ENCODE data around the gene MAGI2.

MAGI2 gene

GRCh38 chr7:78716876-78717275 lies 736.6 kb downstream of the MAGI2 start:
- Histone ChIP-seq H3K9me3 (ENCODE audit: control insufficient read depth, low read length) (no peaks in the 10 kb centered on the region), H3K4me1 (ENCODE audit: control insufficient read depth, insufficient read depth, low read length) (no peaks in the 10 kb centered on the region)
- DNase-seq (ENCODE audit: low read depth) = no peak

GRCh38 chr7:78714356-78714755 lies 739.1 kb downstream of the MAGI2 start:
- Histone ChIP-seq H3K4me3 (ENCODE audit: low read length) (no peak overlapping the region), H3K36me3 (ENCODE audit: control insufficient read depth, insufficient read depth, low read length, severe bottlenecking) (no peaks in the 10 kb centered on the region), H3K9me3 (ENCODE audit: control insufficient read depth, low read length) (no peaks in the 10 kb centered on the region), H3K9ac (ENCODE audit: low read length) (no peak overlapping the region), H3K4me1 (ENCODE audit: control insufficient read depth, insufficient read depth, low read length) (no peaks in the 10 kb centered on the region), H3K27me3 (replicated peaks; ENCODE audit: control insufficient read depth, insufficient read depth, low read length) (no peaks in the 10 kb centered on the region)
- DNase-seq (ENCODE audit: low read depth) = no peak

More at GRCh38 chr7:78716876-78717275, 736.6 kb downstream of the MAGI2 start:
- Histone ChIP-seq H3K4me3 (ENCODE audit: low read length) (no peak overlapping the region), H3K9ac (ENCODE audit: low read length) (no peak overlapping the region), H3K27me3 (replicated peaks; ENCODE audit: control insufficient read depth, insufficient read depth, low read length) (no peaks in the 10 kb centered on the region), H3K36me3 (ENCODE audit: control insufficient read depth, insufficient read depth, low read length, severe bottlenecking) (no peaks in the 10 kb centered on the region)

GRCh38 chr7:78712111-78712510 lies 741.4 kb downstream of the MAGI2 start:
- no peak overlapping the region for H3K4me3 ChIP-seq (ENCODE audit: low read length)
- H3K9ac ChIP-seq (ENCODE audit: low read length) = no peak overlapping the region
- H3K4me1 ChIP-seq (ENCODE audit: control insufficient read depth, insufficient read depth, low read length) = no peaks in the 10 kb centered on the region
- H3K36me3 ChIP-seq (ENCODE audit: control insufficient read depth, insufficient read depth, low read length, severe bottlenecking) = no peaks in the 10 kb centered on the region
- H3K27me3 ChIP-seq (replicated peaks; ENCODE audit: control insufficient read depth, insufficient read depth, low read length) = no peaks in the 10 kb centered on the region
- no peaks in the 10 kb centered on the region for H3K9me3 ChIP-seq (ENCODE audit: control insufficient read depth, low read length)
- no peak for DNase-seq (ENCODE audit: low read depth)

GRCh38 chr7:78709658-78710057 lies 743.8 kb downstream of the MAGI2 start:
- no peaks in the 10 kb centered on the region for H3K36me3 ChIP-seq (ENCODE audit: control insufficient read depth, insufficient read depth, low read length, severe bottlenecking)
- H3K27me3 ChIP-seq (replicated peaks; ENCODE audit: control insufficient read depth, insufficient read depth, low read length) = no peaks in the 10 kb centered on the region
- no peak overlapping the region for H3K9ac ChIP-seq (ENCODE audit: low read length)
- H3K4me1 ChIP-seq (ENCODE audit: control insufficient read depth, insufficient read depth, low read length) = no peaks in the 10 kb centered on the region
- DNase-seq (ENCODE audit: low read depth) = no peak
- H3K9me3 ChIP-seq (ENCODE audit: control insufficient read depth, low read length) = no peaks in the 10 kb centered on the region
- no peak overlapping the region for H3K4me3 ChIP-seq (ENCODE audit: low read length)

GRCh38 chr7:78704504-78704903 lies 749.0 kb downstream of the MAGI2 start:
- H3K36me3 ChIP-seq (ENCODE audit: control insufficient read depth, insufficient read depth, low read length, severe bottlenecking) = no peaks in the 10 kb centered on the region

GRCh38 chr7:78703391-78703790 lies 750.1 kb downstream of the MAGI2 start:
- Histone ChIP-seq H3K9ac (ENCODE audit: low read length) (no peak overlapping the region), H3K27me3 (replicated peaks; ENCODE audit: control insufficient read depth, insufficient read depth, low read length) (no peaks in the 10 kb centered on the region), H3K9me3 (ENCODE audit: control insufficient read depth, low read length) (no peaks in the 10 kb centered on the region)

More at GRCh38 chr7:78704504-78704903, 749.0 kb downstream of the MAGI2 start:
- H3K9ac ChIP-seq (ENCODE audit: low read length) = no peak overlapping the region
- DNase-seq (ENCODE audit: low read depth) = no peak
- H3K4me3 ChIP-seq (ENCODE audit: low read length) = no peak overlapping the region
- peaks cover 29% of the 10 kb centered on the region for H3K4me1 ChIP-seq (ENCODE audit: control insufficient read depth, insufficient read depth, low read length)
- H3K9me3 ChIP-seq (ENCODE audit: control insufficient read depth, low read length) = no peaks in the 10 kb centered on the region
- no peaks in the 10 kb centered on the region for H3K27me3 ChIP-seq (replicated peaks; ENCODE audit: control insufficient read depth, insufficient read depth, low read length)

GRCh38 chr7:78702770-78703169 lies 750.7 kb downstream of the MAGI2 start:
- Histone ChIP-seq H3K4me1 (ENCODE audit: control insufficient read depth, insufficient read depth, low read length) (peaks cover 29% of the 10 kb centered on the region), H3K9me3 (ENCODE audit: control insufficient read depth, low read length) (no peaks in the 10 kb centered on the region), H3K27me3 (replicated peaks; ENCODE audit: control insufficient read depth, insufficient read depth, low read length) (no peaks in the 10 kb centered on the region), H3K9ac (ENCODE audit: low read length) (no peak overlapping the region), H3K4me3 (ENCODE audit: low read length) (peak overlapping the region; percentile 18), H3K36me3 (ENCODE audit: control insufficient read depth, insufficient read depth, low read length, severe bottlenecking) (no peaks in the 10 kb centered on the region)
- DNase-seq (ENCODE audit: low read depth) = peak; percentile 94

More at GRCh38 chr7:78703391-78703790, 750.1 kb downstream of the MAGI2 start:
- Histone ChIP-seq H3K4me3 (ENCODE audit: low read length) (no peak overlapping the region), H3K4me1 (ENCODE audit: control insufficient read depth, insufficient read depth, low read length) (peaks cover 29% of the 10 kb centered on the region), H3K36me3 (ENCODE audit: control insufficient read depth, insufficient read depth, low read length, severe bottlenecking) (no peaks in the 10 kb centered on the region)
- peak; percentile 18 for DNase-seq (ENCODE audit: low read depth)

GRCh38 chr7:78695826-78696225 lies 757.6 kb downstream of the MAGI2 start:
- no peak for DNase-seq (ENCODE audit: low read depth)
- H3K4me1 ChIP-seq (ENCODE audit: control insufficient read depth, insufficient read depth, low read length) = peaks cover 5% of the 10 kb centered on the region
- H3K9me3 ChIP-seq (ENCODE audit: control insufficient read depth, low read length) = no peaks in the 10 kb centered on the region

GRCh38 chr7:78691584-78691983 lies 761.9 kb downstream of the MAGI2 start:
- DNase-seq (ENCODE audit: low read depth) = no peak
- Histone ChIP-seq H3K9ac (ENCODE audit: low read length) (no peak overlapping the region), H3K4me3 (ENCODE audit: low read length) (no peak overlapping the region), H3K36me3 (ENCODE audit: control insufficient read depth, insufficient read depth, low read length, severe bottlenecking) (no peaks in the 10 kb centered on the region), H3K27me3 (replicated peaks; ENCODE audit: control insufficient read depth, insufficient read depth, low read length) (no peaks in the 10 kb centered on the region), H3K9me3 (ENCODE audit: control insufficient read depth, low read length) (no peaks in the 10 kb centered on the region), H3K4me1 (ENCODE audit: control insufficient read depth, insufficient read depth, low read length) (peaks cover 4% of the 10 kb centered on the region)

More at GRCh38 chr7:78695826-78696225, 757.6 kb downstream of the MAGI2 start:
- no peak overlapping the region for H3K4me3 ChIP-seq (ENCODE audit: low read length)
- no peaks in the 10 kb centered on the region for H3K27me3 ChIP-seq (replicated peaks; ENCODE audit: control insufficient read depth, insufficient read depth, low read length)
- no peak overlapping the region for H3K9ac ChIP-seq (ENCODE audit: low read length)
- no peaks in the 10 kb centered on the region for H3K36me3 ChIP-seq (ENCODE audit: control insufficient read depth, insufficient read depth, low read length, severe bottlenecking)

- no peaks in the 10 kb centered on the region for H3K36me3 ChIP-seq (ENCODE audit: control insufficient read depth, insufficient read depth, low read length, severe bottlenecking)
- DNase-seq (ENCODE audit: low read depth) = peak; percentile 45
These were observed 763.3 kb downstream of the MAGI2 start for GRCh38 chr7:78690174-78690573.

GRCh38 chr7:78688376-78688775 lies 765.1 kb downstream of the MAGI2 start:
- no peaks in the 10 kb centered on the region for H3K27me3 ChIP-seq (replicated peaks; ENCODE audit: control insufficient read depth, insufficient read depth, low read length)
- DNase-seq (ENCODE audit: low read depth) = no peak
- peaks cover 4% of the 10 kb centered on the region for H3K4me1 ChIP-seq (ENCODE audit: control insufficient read depth, insufficient read depth, low read length)
- H3K36me3 ChIP-seq (ENCODE audit: control insufficient read depth, insufficient read depth, low read length, severe bottlenecking) = no peaks in the 10 kb centered on the region
- H3K9me3 ChIP-seq (ENCODE audit: control insufficient read depth, low read length) = no peaks in the 10 kb centered on the region
- no peak overlapping the region for H3K4me3 ChIP-seq (ENCODE audit: low read length)
- no peak overlapping the region for H3K9ac ChIP-seq (ENCODE audit: low read length)

More at GRCh38 chr7:78690174-78690573, 763.3 kb downstream of the MAGI2 start:
- no peaks in the 10 kb centered on the region for H3K9me3 ChIP-seq (ENCODE audit: control insufficient read depth, low read length)
- H3K9ac ChIP-seq (ENCODE audit: low read length) = no peak overlapping the region
- H3K27me3 ChIP-seq (replicated peaks; ENCODE audit: control insufficient read depth, insufficient read depth, low read length) = no peaks in the 10 kb centered on the region
- H3K4me1 ChIP-seq (ENCODE audit: control insufficient read depth, insufficient read depth, low read length) = peaks cover 4% of the 10 kb centered on the region
- H3K4me3 ChIP-seq (ENCODE audit: low read length) = no peak overlapping the region

GRCh38 chr7:78686189-78686588 lies 767.3 kb downstream of the MAGI2 start:
- Histone ChIP-seq H3K4me3 (ENCODE audit: low read length) (no peak overlapping the region), H3K9me3 (ENCODE audit: control insufficient read depth, low read length) (no peaks in the 10 kb centered on the region), H3K36me3 (ENCODE audit: control insufficient read depth, insufficient read depth, low read length, severe bottlenecking) (no peaks in the 10 kb centered on the region), H3K4me1 (ENCODE audit: control insufficient read depth, insufficient read depth, low read length) (peaks cover 4% of the 10 kb centered on the region), H3K9ac (ENCODE audit: low read length) (no peak overlapping the region), H3K27me3 (replicated peaks; ENCODE audit: control insufficient read depth, insufficient read depth, low read length) (no peaks in the 10 kb centered on the region)
- no peak for DNase-seq (ENCODE audit: low read depth)

Measured in adipocyte (in vitro differentiated cells).